Right atrium auricular region (tissue), 2 donors: ENCODE measurements around the gene SH3GLB2. TPM values are rescaled to one million over a fixed set of nuclear protein-coding genes. Genes with fewer than 3 reads are reported as not detected.
A peak's percentile ranks its signal among the peaks of the same experiment; 100 is the strongest.

Experiments
- DNase-seq: peaks from one replicate; pipeline ENCODE4 v3.0.0-alpha.2; 2019; ENCODE audit warnings: low spot score
- H3K27ac ChIP-seq, 2 donors: fragments of 200-600 bp; sonication (generic); 1 replicate in 1 of 2; 2 replicates in 1 of 2; pipeline ENCODE4 v1.5.1; 2016 to 2019
- H3K27me3 ChIP-seq, 2 donors: fragments of 200-600 bp; sonication (generic); one replicate each; pipeline versions ENCODE4 v1.5.1 to v1.6.0; 2017 to 2019
- H3K36me3 ChIP-seq: fragments of 200-600 bp; sonication (generic); one replicate; pipeline ENCODE4 v1.5.1; 2016
- H3K4me1 ChIP-seq, 2 donors: fragments of 200-600 bp; sonication (generic); one replicate each; pipeline versions ENCODE4 v1.5.1 to v1.6.0; 2017 to 2019
- H3K4me3 ChIP-seq, 2 donors: fragments of 200-600 bp; sonication (generic); 1 replicate in 1 of 2; 2 replicates in 1 of 2; pipeline ENCODE4 v1.5.1; 2017 to 2019; ENCODE audit warnings: mild to moderate bottlenecking in 1 of 2, moderate library complexity in 1 of 2
- H3K9me3 ChIP-seq, 2 donors: fragments of 200-600 bp; sonication (generic); one replicate each; pipeline ENCODE4 v1.5.1; 2019
- total RNA-seq, 2 donors: library from RNA; depleted of rRNA; stranded (reverse); fragments of >200 nt; gene quantifications; one replicate each; pipeline ENCODE4 v1.1.0, GENCODE V29; 2016
- TF ChIP-seq, protein P1 (sequence below), 2 donors: fragments of 200-600 bp; sonication (generic); IDR thresholded peaks; one replicate each; pipeline ENCODE4 v1.5.1; 2019; ENCODE audit warnings: antibody characterized with exemption in 2 of 2

The SH3GLB2 gene
- total RNA-seq, 2 donors from 2014 or later: 25.6 to 41.3 TPM

DNA sequence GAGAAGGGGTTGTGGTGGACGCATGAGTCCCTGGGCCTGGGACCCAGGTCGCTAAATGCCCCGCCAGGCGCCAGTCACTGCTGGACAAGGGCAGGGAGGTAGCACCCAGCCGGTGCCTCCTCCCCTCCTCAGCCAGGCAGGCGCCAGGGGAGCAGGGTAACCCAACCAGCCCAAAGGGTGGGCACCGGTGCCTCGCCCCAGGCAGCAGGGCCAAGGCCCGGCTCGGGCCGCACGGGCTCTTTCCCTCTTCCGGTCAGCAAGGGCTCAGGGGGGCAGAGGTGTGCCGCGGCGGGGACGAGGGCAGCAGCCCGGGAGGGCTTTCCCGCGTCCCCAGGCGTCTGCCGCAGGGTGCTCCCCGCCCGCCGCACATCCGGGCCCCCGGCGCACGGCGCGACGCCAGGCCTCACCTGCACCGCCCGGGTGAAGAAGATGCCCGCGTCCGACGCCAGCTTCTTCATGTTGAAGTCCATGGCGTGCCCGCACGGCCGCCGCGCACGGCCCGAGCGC, 393 bp downstream of the SH3GLB2 start:
- Histone ChIP-seq H3K27ac (peak overlapping the region; percentile 55 to 71), H3K36me3 (no peaks in the 10 kb centered on the region), H3K4me3 (peak overlapping the region; percentile 54 to 85), H3K4me1 (peaks cover 0 to 30% of the 10 kb centered on the region in 2 donors), H3K9me3 (no peaks in the 10 kb centered on the region), H3K27me3 (no peaks in the 10 kb centered on the region)
- TF ChIP-seq, protein P1, sequence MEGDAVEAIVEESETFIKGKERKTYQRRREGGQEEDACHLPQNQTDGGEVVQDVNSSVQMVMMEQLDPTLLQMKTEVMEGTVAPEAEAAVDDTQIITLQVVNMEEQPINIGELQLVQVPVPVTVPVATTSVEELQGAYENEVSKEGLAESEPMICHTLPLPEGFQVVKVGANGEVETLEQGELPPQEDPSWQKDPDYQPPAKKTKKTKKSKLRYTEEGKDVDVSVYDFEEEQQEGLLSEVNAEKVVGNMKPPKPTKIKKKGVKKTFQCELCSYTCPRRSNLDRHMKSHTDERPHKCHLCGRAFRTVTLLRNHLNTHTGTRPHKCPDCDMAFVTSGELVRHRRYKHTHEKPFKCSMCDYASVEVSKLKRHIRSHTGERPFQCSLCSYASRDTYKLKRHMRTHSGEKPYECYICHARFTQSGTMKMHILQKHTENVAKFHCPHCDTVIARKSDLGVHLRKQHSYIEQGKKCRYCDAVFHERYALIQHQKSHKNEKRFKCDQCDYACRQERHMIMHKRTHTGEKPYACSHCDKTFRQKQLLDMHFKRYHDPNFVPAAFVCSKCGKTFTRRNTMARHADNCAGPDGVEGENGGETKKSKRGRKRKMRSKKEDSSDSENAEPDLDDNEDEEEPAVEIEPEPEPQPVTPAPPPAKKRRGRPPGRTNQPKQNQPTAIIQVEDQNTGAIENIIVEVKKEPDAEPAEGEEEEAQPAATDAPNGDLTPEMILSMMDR (IDR thresholded peaks at IDR 0.05): no peak
- DNase-seq: peak; percentile 59

DNA sequence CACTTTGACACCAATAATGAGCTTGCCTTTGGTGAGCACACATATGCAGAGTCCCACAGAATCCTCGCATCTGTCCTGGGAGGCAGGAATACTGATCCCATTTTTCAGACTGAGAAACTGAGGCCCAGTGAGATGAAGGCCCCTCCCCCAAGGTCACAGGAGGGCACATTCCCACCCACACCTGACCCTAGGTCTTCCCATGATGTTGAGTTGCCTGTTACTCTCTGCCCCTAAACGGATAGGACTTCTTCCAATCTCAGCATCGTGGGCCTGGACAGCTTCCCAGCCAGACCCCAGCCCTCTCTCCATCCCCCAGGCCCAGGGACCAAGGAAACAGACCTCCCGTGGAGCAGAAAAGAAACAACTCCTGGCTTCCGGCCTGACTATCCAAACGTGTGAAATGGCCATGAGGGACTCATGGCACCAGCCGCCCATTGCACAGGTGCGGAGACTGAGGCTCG, 877 bp downstream of the SH3GLB2 start:
- Histone ChIP-seq H3K9me3 (no peaks in the 10 kb centered on the region), H3K36me3 (no peaks in the 10 kb centered on the region), H3K27me3 (no peaks in the 10 kb centered on the region), H3K4me1 (peaks cover 0 to 30% of the 10 kb centered on the region in 2 donors), H3K4me3 (peak overlapping the region; percentile 54 to 85), H3K27ac (peak overlapping the region; percentile 55 to 71)
- TF ChIP-seq, protein P1 (IDR thresholded peaks at IDR 0.05): no peak
- DNase-seq: no peak

DNA sequence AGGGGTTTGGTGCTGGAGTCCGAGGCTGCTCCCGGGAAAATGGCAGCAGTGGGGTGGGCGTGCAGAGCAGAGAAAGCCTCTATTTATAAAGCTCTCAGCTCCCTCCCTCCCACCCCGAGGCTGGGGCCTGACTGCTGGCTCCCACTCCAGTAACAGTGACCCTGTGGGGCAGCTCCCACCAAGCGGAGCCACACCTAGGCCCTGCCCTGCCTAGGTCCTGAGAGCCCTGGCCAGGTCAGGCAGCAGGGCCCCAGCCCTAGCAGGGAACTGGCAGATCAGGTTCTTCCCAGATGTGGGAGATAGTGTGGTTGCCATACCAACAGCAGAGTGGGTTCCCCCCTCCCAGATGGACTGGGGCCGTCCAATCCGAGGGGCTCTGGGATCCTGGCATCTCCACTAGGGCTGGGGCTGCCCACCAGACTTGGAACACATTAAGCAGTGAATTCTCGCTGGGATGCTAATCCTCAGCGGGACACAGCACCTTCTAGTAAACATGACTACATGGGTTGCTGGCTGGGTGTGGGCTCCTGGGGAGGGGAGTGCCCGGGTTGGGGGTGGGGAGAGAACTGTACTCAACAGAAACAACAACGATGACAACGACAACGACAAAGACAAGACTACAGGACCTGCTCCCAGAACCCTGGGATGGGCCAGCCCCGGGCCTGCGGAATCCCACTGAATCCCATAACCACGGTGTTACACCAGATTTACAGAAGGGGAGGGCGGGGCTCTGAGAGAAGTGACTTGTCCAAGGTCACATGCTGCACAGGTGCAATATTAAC, 1.5 kb downstream of the SH3GLB2 start:
- H3K27me3 ChIP-seq: no peaks in the 10 kb centered on the region
- DNase-seq: no peak
- TF ChIP-seq, protein P1 (IDR thresholded peaks at IDR 0.05): no peak
- H3K9me3 ChIP-seq: no peaks in the 10 kb centered on the region
- no peaks in the 10 kb centered on the region for H3K36me3 ChIP-seq
- H3K4me3 ChIP-seq: peak overlapping the region in 1 of 2 donors; percentile 85
- peaks cover 0 to 30% of the 10 kb centered on the region in 2 donors for H3K4me1 ChIP-seq
- H3K27ac ChIP-seq: peak overlapping the region; percentile 55 to 71

DNA sequence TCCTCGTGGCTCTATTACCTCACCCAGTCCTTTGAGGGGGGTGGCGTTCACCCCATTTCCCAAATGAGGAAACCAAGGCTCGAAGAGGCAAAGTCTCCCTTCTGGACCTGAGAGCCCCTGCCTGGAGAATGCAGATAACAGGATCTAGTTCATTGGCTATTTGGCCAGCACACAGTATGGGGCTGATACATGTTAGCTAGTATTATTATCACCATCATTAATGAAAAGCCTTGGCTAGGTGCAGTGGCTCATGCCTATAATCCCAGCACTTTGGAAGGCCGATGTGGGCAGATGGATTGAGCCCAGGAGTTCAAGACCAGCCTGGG, 4.3 kb downstream of the SH3GLB2 start:
- TF ChIP-seq, protein P1 (IDR thresholded peaks at IDR 0.05): no peak
- no peaks in the 10 kb centered on the region for H3K9me3 ChIP-seq
- DNase-seq: no peak
- H3K27ac ChIP-seq: peak overlapping the region in 1 of 2 donors; percentile 39
- H3K36me3 ChIP-seq: no peaks in the 10 kb centered on the region
- no peaks in the 10 kb centered on the region for H3K27me3 ChIP-seq
- no peak overlapping the region for H3K4me3 ChIP-seq
- H3K4me1 ChIP-seq: peaks cover 0 to 30% of the 10 kb centered on the region in 2 donors

DNA sequence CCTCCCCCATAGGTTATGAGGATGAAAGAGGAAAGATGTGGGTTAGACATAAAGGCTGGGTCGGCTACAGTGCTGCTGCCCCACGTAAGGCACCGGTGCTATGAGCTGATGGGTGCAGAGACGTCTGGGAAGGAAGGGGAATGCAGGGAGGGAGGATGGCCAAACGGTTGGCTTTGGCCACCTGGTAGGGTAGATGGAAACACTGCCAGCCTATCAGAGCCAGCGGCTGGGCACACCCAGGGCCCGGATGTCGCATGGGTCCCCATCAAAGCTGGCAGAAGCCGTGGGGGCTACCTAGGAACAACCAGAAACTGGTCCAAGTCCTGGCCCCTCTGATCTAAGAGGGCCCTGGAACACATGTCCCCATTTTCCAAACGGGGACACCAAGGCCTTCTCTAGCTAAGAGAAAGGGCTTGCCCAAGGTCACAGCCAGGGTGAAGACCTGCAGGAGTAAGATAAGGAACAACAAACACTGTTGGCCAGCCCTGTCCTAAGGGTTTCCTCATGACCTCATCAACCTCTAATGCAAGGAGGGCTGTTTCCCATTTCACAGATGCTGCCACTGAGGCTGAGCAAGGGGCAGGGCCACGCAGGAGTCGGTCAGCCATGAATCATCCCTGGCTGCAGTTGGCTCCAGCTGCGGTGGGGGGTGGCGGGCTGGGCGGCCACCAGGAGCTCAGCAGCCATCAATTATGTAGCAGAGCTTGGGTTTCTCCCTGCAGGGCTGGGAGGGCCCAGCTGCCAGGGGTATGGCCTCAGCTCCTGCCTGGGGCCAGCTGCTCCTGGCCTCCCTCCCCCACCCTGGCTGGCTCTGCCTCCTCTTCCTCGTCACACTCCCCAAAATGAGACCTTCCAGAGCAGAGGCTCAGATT, 4.9 kb downstream of the SH3GLB2 start:
- Histone ChIP-seq H3K27ac (peak overlapping the region in 1 of 2 donors; percentile 39), H3K27me3 (no peaks in the 10 kb centered on the region), H3K9me3 (no peaks in the 10 kb centered on the region), H3K36me3 (no peaks in the 10 kb centered on the region), H3K4me1 (peaks cover 0 to 30% of the 10 kb centered on the region in 2 donors), H3K4me3 (no peak overlapping the region)
- TF ChIP-seq, protein P1 (IDR thresholded peaks at IDR 0.05): no peak
- DNase-seq: peak; percentile 72
